HepG2 (cell line): ENCODE results near the gene ELP6. TPM values are rescaled to one million over a fixed set of nuclear protein-coding genes. Genes with fewer than 3 reads are reported as not detected.

Source experiments
- ARHGAP35 ChIP-seq: sonication (generic); formaldehyde crosslinking; IDR thresholded peaks from 2 replicates; pipeline ENCODE4 v1.9.0; 2022; ENCODE audit warnings: mild to moderate bottlenecking, inconsistent platforms, moderate library complexity, missing genetic modification reagents, borderline replicate concordance
- ATF7 ChIP-seq, 2 experiments: fragments of 450-650 bp in 1 of 2; sonication (generic) in 1 of 2; formaldehyde crosslinking in 1 of 2; IDR thresholded peaks; 2 replicates each; pipeline versions ENCODE4 v1.4.0 to v1.6.1; 2016 to 2020; ENCODE audit warnings: antibody characterized with exemption in 1 of 2, mild to moderate bottlenecking in 1 of 2, missing genetic modification reagents in 1 of 2
- CBX2 ChIP-seq, 2 experiments: fragments of 200-600 bp in 1 of 2; sonication (generic); formaldehyde crosslinking in 1 of 2; IDR thresholded peaks; 2 replicates each; pipeline versions ENCODE4 v1.7.0 to v1.8.1; 2018 to 2022; ENCODE audit warnings: low read depth in 2 of 2, low read length in 1 of 2, mild to moderate bottlenecking in 1 of 2, missing genetic modification reagents in 1 of 2
- CHD4 ChIP-seq: fragments of 200-600 bp; sonication (generic); IDR thresholded peaks from 2 replicates; pipeline ENCODE4 v1.7.0; 2017; ENCODE audit warnings: mild to moderate bottlenecking, low read length, borderline replicate concordance
- EP300 ChIP-seq, 3 experiments: sonication (generic) in 1 of 3; formaldehyde crosslinking in 1 of 3; IDR thresholded peaks; 2 replicates each; pipeline versions ENCODE4 v1.5.1 to v1.6.1; 2011 to 2020; ENCODE audit warnings: low read depth in 2 of 3, low read length in 2 of 3, borderline replicate concordance in 1 of 3, improper control_type of control experiment in 1 of 3, mild to moderate bottlenecking in 1 of 3, missing genetic modification reagents in 1 of 3, moderate library complexity in 1 of 3
- HOXA9 ChIP-seq: sonication (generic); formaldehyde crosslinking; IDR thresholded peaks from 2 replicates; pipeline ENCODE4 v1.8.1; 2022; ENCODE audit warnings: missing genetic modification reagents, mild to moderate bottlenecking, moderate library complexity, borderline replicate concordance
- IKZF1 ChIP-seq: fragments of 450-650 bp; IDR thresholded peaks from 2 replicates; pipeline ENCODE4 v1.7.1; 2016
- KAT7 ChIP-seq: IDR thresholded peaks from 2 replicates; pipeline ENCODE4 v1.6.1; 2018; ENCODE audit warnings: borderline replicate concordance, missing compliant biosample characterization
- KLF13 ChIP-seq: sonication (generic); formaldehyde crosslinking; IDR thresholded peaks from 2 replicates; pipeline ENCODE4 v1.4.0; 2020; ENCODE audit warnings: mild to moderate bottlenecking, missing genetic modification reagents
- RFX1 ChIP-seq: fragments of 450-650 bp; IDR thresholded peaks from 2 replicates; pipeline ENCODE4 v1.6.1; 2017
- SCMH1 ChIP-seq: sonication (generic); formaldehyde crosslinking; IDR thresholded peaks from 2 replicates; pipeline ENCODE4 v1.9.0; 2021; ENCODE audit warnings: missing genetic modification reagents, mild to moderate bottlenecking, borderline replicate concordance
- SMC3 ChIP-seq: IDR thresholded peaks from 2 replicates; pipeline ENCODE4 v1.6.1; 2011; ENCODE audit warnings: low read length, improper control_type of control experiment
- U2AF2 ChIP-seq: fragments of 200-400 bp; formaldehyde crosslinking; IDR thresholded peaks from 2 replicates; pipeline ENCODE4 v1.6.1; 2017; ENCODE audit warnings: low read depth, mild to moderate bottlenecking, low read length
- XRCC5 ChIP-seq: fragments of 200-400 bp; formaldehyde crosslinking; optimal IDR thresholded peaks from 2 replicates; pipeline ENCODE3; 2017; ENCODE audit warnings: mild to moderate bottlenecking, low read length
- ZKSCAN5 ChIP-seq: sonication (generic); formaldehyde crosslinking; IDR thresholded peaks from 2 replicates; pipeline ENCODE4 v1.5.1; 2020; ENCODE audit warnings: mild to moderate bottlenecking, missing genetic modification reagents
- ZNF10 ChIP-seq: sonication (generic); formaldehyde crosslinking; IDR thresholded peaks from 2 replicates; pipeline ENCODE4 v1.4.0; 2020; ENCODE audit warnings: mild to moderate bottlenecking, low read depth, missing genetic modification reagents, borderline replicate concordance
- ZNF101 ChIP-seq: sonication (generic); formaldehyde crosslinking; IDR thresholded peaks from 2 replicates; pipeline ENCODE4 v1.4.0; 2020; ENCODE audit warnings: mild to moderate bottlenecking, low read depth, missing genetic modification reagents, borderline replicate concordance
- ZNF20 ChIP-seq: sonication (generic); formaldehyde crosslinking; IDR thresholded peaks from 2 replicates; pipeline ENCODE4 v1.4.0; 2020; ENCODE audit warnings: mild to moderate bottlenecking, moderate library complexity, missing genetic modification reagents
- ZNF251 ChIP-seq: sonication (generic); formaldehyde crosslinking; IDR thresholded peaks from 2 replicates; pipeline ENCODE4 v1.9.0; 2021; ENCODE audit warnings: mild to moderate bottlenecking, missing genetic modification reagents
- ZNF335 ChIP-seq: sonication (generic); formaldehyde crosslinking; IDR thresholded peaks from 2 replicates; pipeline ENCODE4 v1.4.0; 2020; ENCODE audit warnings: missing genetic modification reagents
- ZNF782 ChIP-seq: sonication (generic); formaldehyde crosslinking; IDR thresholded peaks from 2 replicates; pipeline ENCODE4 v1.4.0; 2020; ENCODE audit warnings: missing genetic modification reagents, mild to moderate bottlenecking, borderline replicate concordance
- ZSCAN29 ChIP-seq: sonication (generic); formaldehyde crosslinking; conservative IDR thresholded peaks from 2 replicates; pipeline ENCODE4 v1.4.0; 2020; ENCODE audit warnings: mild to moderate bottlenecking, missing genetic modification reagents
- ZSCAN31 ChIP-seq: sonication (generic); formaldehyde crosslinking; IDR thresholded peaks from 2 replicates; pipeline ENCODE4 v1.5.0; 2020; ENCODE audit warnings: low read depth, mild to moderate bottlenecking, missing genetic modification reagents
- polyA plus RNA-seq, 8 experiments: library from polyadenylated mRNA; depleted of rRNA in 3 of 8; stranded (reverse) in 7 of 8; unstranded in 1 of 8; fragments of >200 nt; fragmentation: Illumina TruSeq in 4 of 8; extraction: Trizol in 4 of 8; gene quantifications; 2 replicates each; pipeline versions ENCODE4 v1.2.1 to v1.2.3, GENCODE V29; 2011 to 2016; ENCODE audit warnings: low read depth in 4 of 8, missing spikeins in 1 of 8, mixed read lengths in 1 of 8; ENCODE audit not compliant: insufficient read depth in 1 of 8
- total RNA-seq, 5 experiments: library from RNA; depleted of rRNA; stranded (reverse); fragments of >200 nt; fragmentation: Illumina TruSeq; extraction: Trizol; gene quantifications; 2 replicates each; pipeline ENCODE4 v1.2.3, GENCODE V29; 2016; ENCODE audit warnings: low read depth in 1 of 5
- TF ChIP-seq, protein P1 (sequence below): sonication (generic); formaldehyde crosslinking; IDR thresholded peaks from 2 replicates; pipeline ENCODE4 v1.4.0; 2020; ENCODE audit warnings: mild to moderate bottlenecking, low read depth, missing genetic modification reagents
- TF ChIP-seq, protein P2 (sequence below): sonication (generic); formaldehyde crosslinking; IDR thresholded peaks from 2 replicates; pipeline ENCODE4 v1.9.0; 2022; ENCODE audit warnings: low read depth, missing genetic modification reagents

ELP6 gene
- total and polyA plus RNA-seq, 2 of the 13 experiments (the other 11 are each of a cell fraction or from before 2014, with no cell fraction given) = 45.0 to 49.3 TPM

DNA sequence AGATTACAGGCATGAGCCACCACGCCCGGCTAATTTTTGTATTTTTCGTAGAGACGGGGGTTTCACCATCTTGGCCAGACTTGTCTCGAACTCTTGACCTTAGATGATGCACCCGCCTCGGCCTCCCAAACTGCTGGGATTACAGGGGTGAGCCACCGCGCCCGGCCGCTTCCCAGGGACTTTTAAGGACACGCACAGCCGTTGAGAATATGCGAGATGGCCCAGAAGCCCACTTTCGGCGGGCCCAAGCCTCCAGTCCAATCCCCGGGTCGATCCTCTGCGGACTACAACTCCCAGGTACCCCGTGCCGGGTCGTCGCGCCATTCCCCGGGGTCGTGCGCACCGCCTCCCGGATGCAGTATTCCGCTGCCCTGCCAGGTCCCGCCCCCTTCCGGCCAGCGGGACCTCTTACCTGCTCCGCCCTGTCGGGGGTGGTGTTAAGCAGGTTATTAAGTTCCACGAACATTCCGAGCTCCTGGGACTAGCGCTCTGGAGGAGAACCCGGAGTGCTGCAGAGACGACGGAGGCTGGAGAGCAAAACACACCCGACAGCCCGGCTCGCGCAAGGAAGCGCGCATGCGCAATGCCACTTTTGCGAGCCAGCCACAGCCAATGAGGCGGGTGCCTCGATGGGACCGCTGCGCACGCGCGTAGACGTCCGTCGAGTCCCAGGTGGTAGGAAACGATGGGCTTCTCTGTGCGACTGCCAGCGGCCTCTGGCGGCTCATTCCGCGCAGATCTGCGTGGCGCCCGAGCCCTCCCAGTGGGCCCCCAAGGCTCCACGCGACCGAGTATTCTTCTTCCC, at the start of gene ELP6 (continued):
- TF ChIP-seq XRCC5 (no peak), KLF13 (CRISPR knock-in tag) (no peak), ATF7 (IDR thresholded peaks at IDR 0.05) (no peak), ATF7 (CRISPR knock-in tag; IDR thresholded peaks at IDR 0.05) (no peak), U2AF2 (no peak), ZSCAN29 (no peak), HOXA9 (CRISPR knock-in tag) (no peak), ZNF335 (CRISPR knock-in tag) (peak; percentile 93), ZNF20 (CRISPR knock-in tag) (no peak), IKZF1 (no peak), EP300 (IDR thresholded peaks at IDR 0.05; ENCODE audit: low read depth in 2 of 2, low read length in 2 of 2) (no peak), EP300 (CRISPR knock-in tag; IDR thresholded peaks at IDR 0.05; ENCODE audit: borderline replicate concordance) (0 out of 2 replicates have a peak, but pooled peaks have one; percentile 25), SCMH1 (CRISPR knock-in tag) (no peak), ZSCAN31 (peak; percentile 23; the same call in 1 of the 2 replicates), ARHGAP35 (CRISPR knock-in tag) (0 out of 2 replicates have a peak, but pooled peaks have one; percentile 58), CBX2 (IDR thresholded peaks at IDR 0.05; ENCODE audit: low read depth, low read length) (no peak), CBX2 (CRISPR knock-in tag; IDR thresholded peaks at IDR 0.05; ENCODE audit: low read depth) (no peak; the same call in 1 of the 2 replicates), CHD4 (no peak), RFX1 (no peak), ZNF10 (CRISPR knock-in tag) (no peak), KAT7 (CRISPR knock-in tag) (peak; percentile 80; the same call in 1 of the 2 replicates), ZNF782 (CRISPR knock-in tag) (peak; percentile 26; the same call in 1 of the 2 replicates), ZKSCAN5 (CRISPR knock-in tag) (no peak), SMC3 (no peak; the same call in 1 of the 2 replicates), ZNF251 (CRISPR knock-in tag) (no peak), ZNF101 (CRISPR knock-in tag) (no peak)
- TF ChIP-seq, protein P1, sequence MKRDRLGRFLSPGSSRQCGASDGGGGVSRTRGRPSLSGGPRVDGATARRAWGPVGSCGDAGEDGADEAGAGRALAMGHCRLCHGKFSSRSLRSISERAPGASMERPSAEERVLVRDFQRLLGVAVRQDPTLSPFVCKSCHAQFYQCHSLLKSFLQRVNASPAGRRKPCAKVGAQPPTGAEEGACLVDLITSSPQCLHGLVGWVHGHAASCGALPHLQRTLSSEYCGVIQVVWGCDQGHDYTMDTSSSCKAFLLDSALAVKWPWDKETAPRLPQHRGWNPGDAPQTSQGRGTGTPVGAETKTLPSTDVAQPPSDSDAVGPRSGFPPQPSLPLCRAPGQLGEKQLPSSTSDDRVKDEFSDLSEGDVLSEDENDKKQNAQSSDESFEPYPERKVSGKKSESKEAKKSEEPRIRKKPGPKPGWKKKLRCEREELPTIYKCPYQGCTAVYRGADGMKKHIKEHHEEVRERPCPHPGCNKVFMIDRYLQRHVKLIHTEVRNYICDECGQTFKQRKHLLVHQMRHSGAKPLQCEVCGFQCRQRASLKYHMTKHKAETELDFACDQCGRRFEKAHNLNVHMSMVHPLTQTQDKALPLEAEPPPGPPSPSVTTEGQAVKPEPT (CRISPR knock-in tag) = no peak
- TF ChIP-seq, protein P2, sequence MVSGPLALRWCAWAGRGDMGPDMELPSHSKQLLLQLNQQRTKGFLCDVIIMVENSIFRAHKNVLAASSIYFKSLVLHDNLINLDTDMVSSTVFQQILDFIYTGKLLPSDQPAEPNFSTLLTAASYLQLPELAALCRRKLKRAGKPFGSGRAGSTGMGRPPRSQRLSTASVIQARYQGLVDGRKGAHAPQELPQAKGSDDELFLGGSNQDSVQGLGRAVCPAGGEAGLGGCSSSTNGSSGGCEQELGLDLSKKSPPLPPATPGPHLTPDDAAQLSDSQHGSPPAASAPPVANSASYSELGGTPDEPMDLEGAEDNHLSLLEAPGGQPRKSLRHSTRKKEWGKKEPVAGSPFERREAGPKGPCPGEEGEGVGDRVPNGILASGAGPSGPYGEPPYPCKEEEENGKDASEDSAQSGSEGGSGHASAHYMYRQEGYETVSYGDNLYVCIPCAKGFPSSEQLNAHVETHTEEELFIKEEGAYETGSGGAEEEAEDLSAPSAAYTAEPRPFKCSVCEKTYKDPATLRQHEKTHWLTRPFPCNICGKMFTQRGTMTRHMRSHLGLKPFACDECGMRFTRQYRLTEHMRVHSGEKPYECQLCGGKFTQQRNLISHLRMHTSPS = 0 out of 2 replicates have a peak, but pooled peaks have one; percentile 50
